Peyer's patch (tissue), 4 donors: ENCODE data around the gene HPCAL1. TPM values are rescaled to one million over a fixed set of nuclear protein-coding genes. Genes with fewer than 3 reads are reported as not detected.

Source experiments
- DNase-seq, 3 donors: peaks; one replicate each; pipeline ENCODE4 v3.0.0-alpha.2; 2017 to 2019
- H3K27ac ChIP-seq, 4 donors: fragments of 200-600 bp; sonication (generic); one replicate each; pipeline ENCODE4 v1.5.1; 2016 to 2019
- H3K27me3 ChIP-seq, 2 donors: fragments of 200-600 bp; sonication (generic); one replicate each; pipeline ENCODE4 v1.5.1; 2019
- H3K36me3 ChIP-seq, 3 donors: fragments of 200-600 bp; sonication (generic); one replicate each; pipeline ENCODE4 v1.5.1; 2016 to 2019
- H3K4me1 ChIP-seq, 4 donors: fragments of 200-600 bp; sonication (generic); one replicate each; pipeline ENCODE4 v1.5.1; 2016 to 2019
- H3K4me3 ChIP-seq, 4 donors: fragments of 200-600 bp; sonication (generic); 1 replicate in 3 of 4; 2 replicates in 1 of 4; pipeline ENCODE4 v1.5.1; 2016 to 2019; ENCODE audit warnings: mild to moderate bottlenecking in 1 of 4
- H3K9me3 ChIP-seq, 4 donors: fragments of 200-600 bp; sonication (generic); one replicate each; pipeline ENCODE4 v1.5.1; 2016 to 2019; ENCODE audit warnings: mild to moderate bottlenecking in 1 of 4
- CTCF ChIP-seq, 6 experiments: fragments of 450-650 bp in 4 of 6; fragments of 200-600 bp in 2 of 6; sonication (generic) in 1 of 6; IDR thresholded peaks; one replicate each; pipeline ENCODE4 v1.5.1; 2017 to 2019; ENCODE audit warnings: antibody characterized with exemption in 6 of 6, mild to moderate bottlenecking in 3 of 6, moderate library complexity in 1 of 6
- POLR2A ChIP-seq, 2 donors: fragments of 450-650 bp; IDR thresholded peaks; one replicate each; pipeline ENCODE4 v1.5.1; 2017; ENCODE audit warnings: antibody characterized with exemption in 2 of 2, mild to moderate bottlenecking in 2 of 2, moderate library complexity in 2 of 2
- total RNA-seq, 4 donors: library from RNA; depleted of rRNA; stranded (reverse); fragments of >200 nt; gene quantifications; one replicate each; pipeline ENCODE4 v1.1.0, GENCODE V29; 2016

HPCAL1 gene
- total RNA-seq, 4 donors from 2014 or later: 123 to 270 (median 156) TPM

- peaks cover 0 to 8% (median 0%) of the 10 kb centered on the region in 3 donors for H3K36me3 ChIP-seq
- DNase-seq: peak in 1 of 3 donors; percentile 69
- TF ChIP-seq CTCF (IDR thresholded peaks at IDR 0.05) (peak in 1 of 6 experiments; percentile 7), POLR2A (IDR thresholded peaks at IDR 0.05) (no peak)
- peaks cover 3 to 41% (median 10%) of the 10 kb centered on the region in 4 donors for H3K4me1 ChIP-seq
- H3K27ac ChIP-seq: peak overlapping the region in 3 of 4 donors; percentile 62 to 74 (median 72)
- no peaks in the 10 kb centered on the region for H3K27me3 ChIP-seq
- peak overlapping the region in 3 of 4 donors; percentile 30 to 53 (median 49) for H3K4me3 ChIP-seq
- H3K9me3 ChIP-seq: no peaks in the 10 kb centered on the region
Measured at GRCh38 chr2:10431797-10432196, 129.1 kb downstream of the HPCAL1 start.

GRCh38 chr2:10432311-10433181 lies 129.8 kb downstream of the HPCAL1 start:
- peaks cover 0 to under 1% (median 0%) of the 10 kb centered on the region in 3 donors for H3K36me3 ChIP-seq
- no peaks in the 10 kb centered on the region for H3K27me3 ChIP-seq
- H3K9me3 ChIP-seq: no peaks in the 10 kb centered on the region
- TF ChIP-seq CTCF (IDR thresholded peaks at IDR 0.05): no peak
- TF ChIP-seq POLR2A (IDR thresholded peaks at IDR 0.05): peak; percentile 54 to 59
- DNase-seq: peak in 2 of 3 donors; percentile 84 to 88
- peaks cover 3 to 40% (median 10%) of the 10 kb centered on the region in 4 donors for H3K4me1 ChIP-seq
- peak overlapping the region; percentile 24 to 53 (median 40) for H3K4me3 ChIP-seq
- peak overlapping the region in 3 of 4 donors; percentile 62 to 74 (median 72) for H3K27ac ChIP-seq

DNA sequence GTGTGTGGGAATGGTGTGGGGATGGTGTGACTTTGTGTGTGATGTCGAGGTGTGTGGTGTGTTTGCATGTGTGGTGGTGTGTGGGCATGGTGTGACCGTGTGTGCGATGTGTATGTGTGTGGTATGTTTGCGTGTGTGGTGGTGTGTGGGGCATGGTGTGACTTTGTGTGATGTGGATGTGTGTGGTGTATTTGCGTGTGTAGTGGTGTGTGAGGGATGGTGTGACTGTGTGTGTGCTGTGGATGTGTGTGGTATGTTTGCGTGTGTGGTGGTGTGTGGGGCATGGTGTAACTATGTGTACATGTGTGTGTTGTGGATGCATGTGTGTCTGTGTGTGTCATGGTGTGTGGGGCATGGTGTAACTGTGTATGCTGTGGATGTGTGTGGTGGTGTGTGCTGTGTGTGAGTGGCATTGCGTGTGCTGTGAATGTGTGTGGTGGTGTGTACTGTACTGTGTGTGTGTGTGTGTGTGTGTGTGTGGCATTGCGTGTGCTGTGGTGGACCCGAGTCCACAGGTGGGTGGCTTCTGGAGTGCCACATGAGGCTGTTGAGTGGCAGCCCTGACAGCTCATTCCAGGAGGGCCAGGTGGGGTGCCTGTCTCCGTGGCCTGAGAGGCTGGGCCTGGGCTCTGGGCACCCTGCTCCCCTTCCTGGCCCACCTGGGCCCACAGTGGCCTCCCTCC lies 130.7 kb downstream of the HPCAL1 start:
- H3K36me3 ChIP-seq: no peaks in the 10 kb centered on the region
- no peak for TF ChIP-seq CTCF (IDR thresholded peaks at IDR 0.05)
- TF ChIP-seq POLR2A (IDR thresholded peaks at IDR 0.05): no peak
- no peak overlapping the region for H3K4me3 ChIP-seq
- DNase-seq: no peak
- no peaks in the 10 kb centered on the region for H3K27me3 ChIP-seq
- no peak overlapping the region for H3K27ac ChIP-seq
- H3K4me1 ChIP-seq: peaks cover 2 to 31% (median 10%) of the 10 kb centered on the region in 4 donors
- no peaks in the 10 kb centered on the region for H3K9me3 ChIP-seq

- Histone ChIP-seq H3K4me1 (peaks cover 0 to 25% (median 10%) of the 10 kb centered on the region in 4 donors), H3K4me3 (no peak overlapping the region), H3K27ac (no peak overlapping the region), H3K27me3 (no peaks in the 10 kb centered on the region), H3K9me3 (no peaks in the 10 kb centered on the region), H3K36me3 (no peaks in the 10 kb centered on the region)
- no peak for DNase-seq
- TF ChIP-seq CTCF (IDR thresholded peaks at IDR 0.05): no peak
- no peak for TF ChIP-seq POLR2A (IDR thresholded peaks at IDR 0.05)
Measured at GRCh38 chr2:10433947-10434885, 131.5 kb downstream of the HPCAL1 start.
